GM12801 (cell line): ENCODE measurements around the gene ZFR.

Experiments
- CTCF ChIP-seq: IDR thresholded peaks from one replicate; pipeline ENCODE4 v1.5.1; 2011; ENCODE audit warnings: control low read depth; ENCODE audit not compliant: insufficient read length; ENCODE audit errors: extremely low read depth

Gene ZFR

GRCh38 chr5:32446630-32447029 lies 2.1 kb upstream of the ZFR start:
- TF ChIP-seq CTCF = no peak

- no peak for TF ChIP-seq CTCF
Observed at GRCh38 chr5:32445831-32446614, 1.5 kb upstream of the ZFR start.

GRCh38 chr5:32445287-32445758 lies 783 bp upstream of the ZFR start:
- no peak for TF ChIP-seq CTCF

GRCh38 chr5:32443541-32444430 lies 754 bp downstream of the ZFR start:
- TF ChIP-seq CTCF = no peak

GRCh38 chr5:32443145-32443540 lies 1.4 kb downstream of the ZFR start:
- no peak for TF ChIP-seq CTCF

GRCh38 chr5:32439086-32439642 lies 5.4 kb downstream of the ZFR start:
- no peak for TF ChIP-seq CTCF
